ENCODE data around the gene EIF4E1B. TPM values are rescaled to one million over a fixed set of nuclear protein-coding genes. Genes with fewer than 3 reads are reported as not detected.
A peak's percentile ranks its signal among the peaks of the same experiment; 100 is the strongest.

EIF4E1B gene, protein sequence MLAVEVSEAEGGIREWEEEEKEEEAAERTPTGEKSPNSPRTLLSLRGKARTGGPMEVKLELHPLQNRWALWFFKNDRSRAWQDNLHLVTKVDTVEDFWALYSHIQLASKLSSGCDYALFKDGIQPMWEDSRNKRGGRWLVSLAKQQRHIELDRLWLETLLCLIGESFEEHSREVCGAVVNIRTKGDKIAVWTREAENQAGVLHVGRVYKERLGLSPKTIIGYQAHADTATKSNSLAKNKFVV
- not detected for total RNA-seq
- polyA plus RNA-seq: under 1 TPM in 2 of 3 donors, not detected in 1; 0.04 to 0.62 TPM
- long read RNA-seq, donor 1: 0 reads
- long read RNA-seq, donor 2, partial matches to known transcripts: 0 of 1 reads
- long read RNA-seq, donor 2, other reads (novel, unspliced or antisense): 1 of 1 reads

DNA sequence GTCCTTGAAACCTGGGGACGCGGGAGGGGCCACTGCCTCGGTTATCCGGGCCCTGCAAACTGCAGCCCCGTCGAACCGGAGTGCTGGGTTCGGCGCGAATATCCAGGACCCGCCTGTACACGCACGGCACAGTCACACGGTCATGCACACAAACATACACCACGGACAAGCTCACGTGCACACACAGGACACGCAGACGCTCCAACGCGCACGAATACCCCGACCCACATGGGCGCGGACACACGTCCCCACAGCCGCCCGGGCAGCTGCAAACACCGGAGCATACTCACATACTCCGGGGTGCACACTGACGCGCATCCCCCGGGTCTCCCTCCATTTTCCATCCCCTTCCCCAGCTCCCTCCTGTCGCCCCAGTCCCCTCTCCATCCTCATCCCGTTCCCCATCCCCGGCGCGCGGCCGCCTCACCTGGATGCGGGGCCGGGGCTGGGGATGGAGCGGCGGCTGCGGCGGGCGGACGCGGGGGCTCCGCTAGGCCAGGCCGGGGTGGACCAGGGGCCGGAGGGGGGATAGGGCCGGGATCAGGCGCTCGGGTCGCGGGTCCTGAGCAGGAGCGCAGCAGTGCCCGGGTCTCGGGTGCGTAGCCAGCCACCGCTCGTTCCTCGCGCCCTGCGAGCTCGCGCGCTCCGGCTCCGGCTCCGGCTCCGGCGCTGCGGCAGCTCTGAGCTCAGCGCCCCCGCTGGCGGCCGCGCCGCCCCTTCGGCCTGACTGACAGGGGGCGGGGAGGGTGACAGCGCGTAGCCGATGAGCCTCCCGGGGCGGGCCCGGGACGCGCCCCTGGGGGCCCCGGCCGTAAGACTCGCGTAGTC lies at the start of gene EIF4E1B, which contains the start of gene SNCB:
TSS of gene EIF4E1B (plus strand) at position 823 of the 828 bp plus-strand sequence. CDS start 12,113 bp downstream, outside the sequence.
TSS of gene SNCB (minus strand) at position 682 of the 828 bp plus-strand sequence. CDS start 880 bp downstream, outside the sequence.
- intact Hi-C loops (cut with DNase I): no loop called here
- H3K27ac ChIP-seq: no peak within 1 kb of the TSS
- TF ChIP-seq, protein P1, sequence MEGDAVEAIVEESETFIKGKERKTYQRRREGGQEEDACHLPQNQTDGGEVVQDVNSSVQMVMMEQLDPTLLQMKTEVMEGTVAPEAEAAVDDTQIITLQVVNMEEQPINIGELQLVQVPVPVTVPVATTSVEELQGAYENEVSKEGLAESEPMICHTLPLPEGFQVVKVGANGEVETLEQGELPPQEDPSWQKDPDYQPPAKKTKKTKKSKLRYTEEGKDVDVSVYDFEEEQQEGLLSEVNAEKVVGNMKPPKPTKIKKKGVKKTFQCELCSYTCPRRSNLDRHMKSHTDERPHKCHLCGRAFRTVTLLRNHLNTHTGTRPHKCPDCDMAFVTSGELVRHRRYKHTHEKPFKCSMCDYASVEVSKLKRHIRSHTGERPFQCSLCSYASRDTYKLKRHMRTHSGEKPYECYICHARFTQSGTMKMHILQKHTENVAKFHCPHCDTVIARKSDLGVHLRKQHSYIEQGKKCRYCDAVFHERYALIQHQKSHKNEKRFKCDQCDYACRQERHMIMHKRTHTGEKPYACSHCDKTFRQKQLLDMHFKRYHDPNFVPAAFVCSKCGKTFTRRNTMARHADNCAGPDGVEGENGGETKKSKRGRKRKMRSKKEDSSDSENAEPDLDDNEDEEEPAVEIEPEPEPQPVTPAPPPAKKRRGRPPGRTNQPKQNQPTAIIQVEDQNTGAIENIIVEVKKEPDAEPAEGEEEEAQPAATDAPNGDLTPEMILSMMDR (IDR thresholded peaks at IDR 0.05): no peak
- ATAC-seq (peak; percentile 81 to 93 (median 86)), DNase-seq (peak in 1 of 2 donors; percentile 70)
- peaks cover 0 to 38% (median 9%) of the 10 kb centered on the region in 3 donors for H3K27me3 ChIP-seq (ENCODE audit: insufficient read depth in 3 of 3, low read length in 2 of 3)
- H3K4me3 ChIP-seq: peak within 1 kb of the TSS; percentile 61
- H3K4me1 ChIP-seq: peaks cover 7% of the 10 kb centered on the region
- WGBS, 3 donors: 1 to 2% (median 1%) methylated on average over 75 to 94 of the region's 94 CpGs
- H3K9me3 ChIP-seq: no peaks in the 10 kb centered on the region
- H3K36me3 ChIP-seq (ENCODE audit: insufficient read depth in 1 of 2, low read depth in 1 of 2): no peaks in the 10 kb centered on the region

DNA sequence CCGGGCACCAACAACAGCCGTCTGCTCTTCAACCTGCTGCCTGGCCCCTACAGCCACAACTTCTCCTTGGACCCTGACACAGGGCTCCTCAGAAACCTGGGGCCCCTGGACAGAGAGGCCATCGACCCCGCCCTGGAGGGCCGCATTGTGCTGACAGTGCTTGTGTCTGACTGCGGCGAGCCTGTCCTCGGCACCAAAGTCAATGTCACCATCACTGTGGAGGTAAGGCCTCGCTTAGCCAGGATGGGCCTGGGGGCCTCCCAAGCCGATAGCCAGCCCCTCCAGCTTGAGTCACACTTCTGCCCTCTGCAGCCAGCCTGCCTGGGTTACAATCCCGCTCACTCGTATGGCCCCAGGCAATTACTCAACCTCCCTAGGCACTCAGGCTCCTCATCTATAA lies 49.1 kb upstream of the EIF4E1B start:
- H3K27me3 ChIP-seq (ENCODE audit: insufficient read depth in 3 of 3, low read length in 2 of 3): peaks cover 0 to 2% (median 0%) of the 10 kb centered on the region in 3 donors
- H3K4me3 ChIP-seq: no peak overlapping the region
- TF ChIP-seq, protein P1 (IDR thresholded peaks at IDR 0.05): no peak
- H3K4me1 ChIP-seq: no peaks in the 10 kb centered on the region
- peaks cover 9% of the 10 kb centered on the region for H3K9me3 ChIP-seq
- H3K27ac ChIP-seq: no peak overlapping the region
- no peaks in the 10 kb centered on the region for H3K36me3 ChIP-seq (ENCODE audit: insufficient read depth in 1 of 2, low read depth in 1 of 2)
- ATAC-seq: no peak
- WGBS, 3 donors: 82 to 89% (median 86%) methylated on average over 12 of the region's 12 CpGs
- intact Hi-C loops (cut with DNase I): loop anchor here in 1 of 2 donors (10.0 kb wide), 1 partner anchor 203 kb away; no protein-coding TSS in a partner anchor
- DNase-seq: no peak

DNA sequence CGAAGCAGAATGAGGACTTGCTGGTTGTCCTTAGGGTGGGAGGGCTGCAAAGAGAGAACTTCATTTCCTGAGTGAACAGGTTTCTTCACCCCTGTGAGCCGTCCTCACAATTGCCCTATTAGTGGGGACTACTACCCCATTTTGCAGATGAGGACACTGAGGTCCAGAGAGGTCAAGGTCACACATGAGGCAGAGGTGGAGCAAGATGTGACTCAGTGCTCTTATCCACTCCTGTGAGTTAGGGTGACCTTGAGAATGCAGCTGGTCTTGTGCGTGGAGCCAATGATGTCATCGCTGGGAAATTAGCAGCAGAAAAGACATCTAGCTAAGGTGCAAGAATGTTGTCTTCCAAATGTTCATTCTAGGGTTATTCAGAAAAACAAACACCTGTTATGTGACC lies 47.4 kb upstream of the EIF4E1B start:
- DNase-seq (no peak), ATAC-seq (no peak)
- WGBS, 3 donors: 73 to 74% (median 74%) methylated on average over 4 of the region's 4 CpGs

DNA sequence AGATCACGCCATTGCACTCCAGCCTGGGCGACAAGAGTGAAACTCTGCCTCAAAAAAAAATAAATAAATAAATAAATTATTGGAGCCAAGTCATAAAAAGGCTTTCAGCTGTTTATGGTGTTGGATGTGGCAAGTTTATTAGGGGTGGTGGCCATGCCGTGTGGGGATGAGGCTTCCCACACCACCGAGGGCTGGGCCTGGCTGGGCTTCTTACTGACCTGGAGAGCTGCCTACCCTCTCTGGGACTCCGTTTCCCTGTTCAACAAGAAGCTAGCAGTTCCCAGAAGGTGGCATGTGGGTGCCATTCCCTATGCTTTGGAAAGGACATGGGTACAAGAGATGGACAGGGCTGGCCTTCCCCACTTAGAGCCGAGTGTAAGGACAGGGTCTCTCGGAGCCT lies 43.1 kb upstream of the EIF4E1B start:
- Histone ChIP-seq H3K27ac (no peak overlapping the region), H3K9me3 (peaks cover 9% of the 10 kb centered on the region), H3K4me3 (no peak overlapping the region), H3K27me3 (ENCODE audit: insufficient read depth in 3 of 3, low read length in 2 of 3) (peaks cover 0 to 2% (median 0%) of the 10 kb centered on the region in 3 donors), H3K4me1 (no peaks in the 10 kb centered on the region), H3K36me3 (ENCODE audit: insufficient read depth in 1 of 2, low read depth in 1 of 2) (no peaks in the 10 kb centered on the region)
- intact Hi-C loops (cut with DNase I): loop anchor here in 1 of 2 donors (10.0 kb wide), 1 partner anchor 197 kb away; no protein-coding TSS in a partner anchor
- DNase-seq (no peak), ATAC-seq (no peak)
- 73 to 77% (median 77%) methylated on average over 7 of the region's 7 CpGs for WGBS, 3 donors
- TF ChIP-seq, protein P1 (IDR thresholded peaks at IDR 0.05): no peak

More for the DNA sequence above, 47.4 kb upstream of the EIF4E1B start:
- Histone ChIP-seq H3K4me1 (no peaks in the 10 kb centered on the region), H3K36me3 (ENCODE audit: insufficient read depth in 1 of 2, low read depth in 1 of 2) (no peaks in the 10 kb centered on the region), H3K27me3 (ENCODE audit: insufficient read depth in 3 of 3, low read length in 2 of 3) (peaks cover 0 to 2% (median 0%) of the 10 kb centered on the region in 3 donors), H3K27ac (no peak overlapping the region), H3K4me3 (no peak overlapping the region), H3K9me3 (peaks cover 9% of the 10 kb centered on the region)
- TF ChIP-seq, protein P1 (IDR thresholded peaks at IDR 0.05): no peak
- intact Hi-C loops (cut with DNase I): loop anchor here in 1 of 2 donors (10.0 kb wide), 1 partner anchor 202 kb away; no protein-coding TSS in a partner anchor

Data from psoas muscle (tissue), 8 donors.